MM.1S (cell line): ENCODE results near the gene KIAA0513.
"Not testable (repeated sequence)": the region's sequence is repeated elsewhere in the genome, so short reads cannot be mapped to it uniquely, and the experiment has no call there.

Source experiments
- DNase-seq: peaks from one replicate; pipeline ENCODE4 v3.0.0-alpha.2; 2015
- H2AFZ ChIP-seq: fragments of 300-600 bp; sonication (generic); 2 replicates; pipeline ENCODE4 v1.6.0; 2016; ENCODE audit warnings: antibody characterized with exemption, low read length
- H3F3A ChIP-seq: fragments of 300-600 bp; sonication (generic); 2 replicates; pipeline ENCODE4 v1.6.1; 2016; ENCODE audit warnings: mild to moderate bottlenecking, antibody characterized with exemption, low read length, moderate library complexity, mixed read lengths; ENCODE audit not compliant: insufficient read depth
- H3K27ac ChIP-seq: fragments of 300-600 bp; sonication (generic); 2 replicates; pipeline ENCODE4 v1.5.1; 2016; ENCODE audit warnings: mild to moderate bottlenecking, low read length
- H3K27me3 ChIP-seq: fragments of 300-600 bp; sonication (generic); replicated peaks from 2 replicates; pipeline ENCODE4 v1.6.0; 2016; ENCODE audit warnings: low read length; ENCODE audit not compliant: insufficient read depth
- H3K36me3 ChIP-seq: fragments of 300-600 bp; sonication (generic); replicated peaks from 2 replicates; pipeline ENCODE4 v1.6.1; 2016; ENCODE audit warnings: mild to moderate bottlenecking, low read length, mixed read lengths; ENCODE audit not compliant: insufficient read depth
- H3K4me1 ChIP-seq: fragments of 300-600 bp; sonication (generic); 2 replicates; pipeline ENCODE4 v1.6.1; 2016; ENCODE audit warnings: low read length, mixed read lengths
- H3K4me2 ChIP-seq: fragments of 300-600 bp; sonication (generic); 2 replicates; pipeline ENCODE4 v1.6.0; 2016; ENCODE audit warnings: low read depth, low read length
- H3K4me3 ChIP-seq: fragments of 300-600 bp; sonication (generic); 2 replicates; pipeline ENCODE4 v1.5.1; 2016; ENCODE audit warnings: low read length, mixed read lengths
- H3K79me2 ChIP-seq: fragments of 300-600 bp; sonication (generic); 2 replicates; pipeline ENCODE4 v1.6.1; 2016; ENCODE audit warnings: mixed run types, low read length, mixed read lengths
- H3K9ac ChIP-seq: fragments of 300-600 bp; sonication (generic); 2 replicates; pipeline ENCODE4 v1.6.1; 2016; ENCODE audit warnings: low read length, mixed read lengths
- H3K9me2 ChIP-seq: fragments of 300-600 bp; sonication (generic); replicated peaks from 2 replicates; pipeline ENCODE4 v1.6.1; 2016; ENCODE audit warnings: mild to moderate bottlenecking, low read length, mixed read lengths; ENCODE audit not compliant: insufficient read depth
- H3K9me3 ChIP-seq: fragments of 300-600 bp; sonication (generic); replicated peaks from 2 replicates; pipeline ENCODE4 v1.6.1; 2016; ENCODE audit warnings: mild to moderate bottlenecking, low read length, mixed read lengths; ENCODE audit not compliant: insufficient read depth
- H4K20me1 ChIP-seq: fragments of 300-600 bp; sonication (generic); 2 replicates; pipeline ENCODE4 v1.6.1; 2016; ENCODE audit warnings: mild to moderate bottlenecking, low read length, moderate library complexity, mixed read lengths; ENCODE audit not compliant: insufficient read depth
- EZH2 ChIP-seq: fragments of 300-600 bp; sonication (generic); optimal IDR thresholded peaks from 2 replicates; pipeline ENCODE3; 2017; ENCODE audit warnings: low read depth, mild to moderate bottlenecking, antibody characterized with exemption, low read length, mixed read lengths
- EZH2phosphoT487 ChIP-seq: fragments of 300-600 bp; sonication (generic); IDR thresholded peaks from 2 replicates; pipeline ENCODE4 v1.6.1; 2018; ENCODE audit warnings: antibody characterized with exemption, low read length
- TF ChIP-seq, protein P1 (sequence below): fragments of 300-600 bp; sonication (generic); IDR thresholded peaks from 2 replicates; pipeline ENCODE4 v1.5.1; 2016; ENCODE audit warnings: antibody characterized with exemption, low read length, mixed read lengths

KIAA0513 gene

DNA sequence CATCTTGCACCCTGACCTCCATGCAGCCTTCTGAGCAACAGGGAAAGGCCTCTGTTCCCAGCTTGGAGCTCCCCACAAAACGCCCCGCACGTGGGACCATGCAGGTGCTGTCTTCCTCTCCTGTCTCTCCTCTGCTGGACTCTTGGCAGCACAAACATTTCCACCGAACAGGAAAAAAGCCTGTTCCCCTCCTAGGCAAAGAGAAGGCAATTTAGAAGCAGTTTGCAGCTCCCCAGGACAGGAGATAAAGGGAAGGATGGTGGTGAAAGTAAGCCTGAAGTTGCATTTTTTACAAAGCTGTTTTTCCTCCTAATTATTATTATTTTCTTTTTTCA lies 92.4 kb downstream of the KIAA0513 start:
- H3K4me2 ChIP-seq: no peak overlapping the region

DNA sequence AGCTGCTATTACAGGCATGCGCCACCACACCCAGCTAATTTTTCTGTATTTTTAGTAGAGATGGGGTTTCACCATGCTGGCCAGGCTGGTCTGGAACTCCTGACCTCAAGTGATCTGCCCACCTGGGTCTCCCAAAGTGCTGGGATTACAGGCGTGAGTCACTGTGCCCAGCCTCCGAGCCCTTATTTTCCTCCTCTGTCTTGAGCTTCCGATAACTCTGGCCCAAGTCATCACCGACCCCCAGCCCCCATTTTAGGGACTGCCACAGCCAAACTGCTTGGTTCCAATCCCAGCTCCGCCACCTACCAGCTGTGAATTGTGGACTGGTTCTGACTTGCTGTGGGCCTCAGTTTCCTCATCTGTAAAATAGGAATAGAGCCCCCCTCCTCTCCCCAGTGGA lies 95.8 kb downstream of the KIAA0513 start:
- H4K20me1 ChIP-seq, H3K27ac ChIP-seq, H3K79me2 ChIP-seq, H3K9me2 ChIP-seq, H3K4me2 ChIP-seq, DNase-seq, H3K36me3 ChIP-seq, H3K4me3 ChIP-seq, H3K9ac ChIP-seq, H3K4me1 ChIP-seq, H2AFZ ChIP-seq, H3F3A ChIP-seq, H3K9me3 ChIP-seq: not testable (repeated sequence)
- peaks cover 53% of the 10 kb centered on the region for H3K27me3 ChIP-seq

More for the DNA sequence above, 92.4 kb downstream of the KIAA0513 start:
- Histone ChIP-seq H3K9me2 (no peaks in the 10 kb centered on the region), H3K9ac (no peak overlapping the region), H3K4me1 (no peaks in the 10 kb centered on the region), H3K4me3 (no peak overlapping the region), H3K9me3 (no peaks in the 10 kb centered on the region), H3K36me3 (no peaks in the 10 kb centered on the region), H3F3A (no peaks in the 10 kb centered on the region), H4K20me1 (no peaks in the 10 kb centered on the region), H3K27me3 (peaks cover 32% of the 10 kb centered on the region), H3K27ac (no peak overlapping the region), H3K79me2 (no peaks in the 10 kb centered on the region), H2AFZ (no peak overlapping the region)
- DNase-seq: no peak
- no peak for TF ChIP-seq EZH2
- TF ChIP-seq, protein P1, sequence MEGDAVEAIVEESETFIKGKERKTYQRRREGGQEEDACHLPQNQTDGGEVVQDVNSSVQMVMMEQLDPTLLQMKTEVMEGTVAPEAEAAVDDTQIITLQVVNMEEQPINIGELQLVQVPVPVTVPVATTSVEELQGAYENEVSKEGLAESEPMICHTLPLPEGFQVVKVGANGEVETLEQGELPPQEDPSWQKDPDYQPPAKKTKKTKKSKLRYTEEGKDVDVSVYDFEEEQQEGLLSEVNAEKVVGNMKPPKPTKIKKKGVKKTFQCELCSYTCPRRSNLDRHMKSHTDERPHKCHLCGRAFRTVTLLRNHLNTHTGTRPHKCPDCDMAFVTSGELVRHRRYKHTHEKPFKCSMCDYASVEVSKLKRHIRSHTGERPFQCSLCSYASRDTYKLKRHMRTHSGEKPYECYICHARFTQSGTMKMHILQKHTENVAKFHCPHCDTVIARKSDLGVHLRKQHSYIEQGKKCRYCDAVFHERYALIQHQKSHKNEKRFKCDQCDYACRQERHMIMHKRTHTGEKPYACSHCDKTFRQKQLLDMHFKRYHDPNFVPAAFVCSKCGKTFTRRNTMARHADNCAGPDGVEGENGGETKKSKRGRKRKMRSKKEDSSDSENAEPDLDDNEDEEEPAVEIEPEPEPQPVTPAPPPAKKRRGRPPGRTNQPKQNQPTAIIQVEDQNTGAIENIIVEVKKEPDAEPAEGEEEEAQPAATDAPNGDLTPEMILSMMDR: no peak
- no peak for TF ChIP-seq EZH2phosphoT487

DNA sequence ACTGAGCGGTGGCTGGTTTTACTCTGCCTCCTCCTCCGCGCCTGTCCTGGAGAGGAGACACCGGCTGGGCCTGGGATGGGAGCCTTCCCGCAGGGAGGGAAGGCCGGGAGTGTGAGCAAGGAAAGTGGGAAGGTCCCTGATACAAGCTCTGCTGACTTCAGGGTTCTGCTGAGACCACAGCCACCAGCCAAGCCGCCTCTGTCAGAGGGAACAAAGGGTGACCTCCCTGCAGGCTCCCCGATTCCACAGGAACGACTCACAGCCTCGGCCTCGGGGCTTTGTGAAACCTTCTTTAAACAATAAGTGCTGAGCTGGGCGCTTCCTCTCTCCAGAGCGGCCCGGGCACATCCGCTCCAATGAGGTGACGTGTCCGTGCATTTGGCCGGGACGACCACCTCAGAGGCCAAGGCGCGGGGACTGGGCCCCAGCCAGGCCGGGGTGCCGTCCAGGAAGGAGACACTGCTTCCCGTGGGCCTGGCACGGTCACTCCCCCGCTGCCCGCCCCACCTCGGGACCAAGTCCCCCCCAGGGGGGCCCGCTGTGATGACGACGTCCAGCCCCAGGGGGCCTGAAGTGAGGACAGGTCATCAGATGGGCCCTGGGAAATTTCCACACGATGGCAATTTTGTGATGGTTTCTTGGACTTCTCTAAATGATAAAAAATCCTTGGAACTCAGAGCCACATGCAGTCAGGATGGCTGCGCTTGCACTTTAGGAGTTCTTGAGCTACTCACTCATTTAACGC lies 96.5 kb downstream of the KIAA0513 start:
- Histone ChIP-seq H3K4me1 (no peaks in the 10 kb centered on the region), H3K4me2 (no peak overlapping the region), H2AFZ (no peak overlapping the region), H3F3A (no peaks in the 10 kb centered on the region), H3K36me3 (no peaks in the 10 kb centered on the region), H3K9ac (no peak overlapping the region), H3K79me2 (no peaks in the 10 kb centered on the region), H4K20me1 (no peaks in the 10 kb centered on the region), H3K27me3 (peaks cover 58% of the 10 kb centered on the region), H3K27ac (no peak overlapping the region), H3K9me2 (no peaks in the 10 kb centered on the region), H3K9me3 (no peaks in the 10 kb centered on the region), H3K4me3 (no peak overlapping the region)
- TF ChIP-seq, protein P1: no peak
- TF ChIP-seq EZH2phosphoT487 (no peak), EZH2 (no peak)
- no peak for DNase-seq

DNA sequence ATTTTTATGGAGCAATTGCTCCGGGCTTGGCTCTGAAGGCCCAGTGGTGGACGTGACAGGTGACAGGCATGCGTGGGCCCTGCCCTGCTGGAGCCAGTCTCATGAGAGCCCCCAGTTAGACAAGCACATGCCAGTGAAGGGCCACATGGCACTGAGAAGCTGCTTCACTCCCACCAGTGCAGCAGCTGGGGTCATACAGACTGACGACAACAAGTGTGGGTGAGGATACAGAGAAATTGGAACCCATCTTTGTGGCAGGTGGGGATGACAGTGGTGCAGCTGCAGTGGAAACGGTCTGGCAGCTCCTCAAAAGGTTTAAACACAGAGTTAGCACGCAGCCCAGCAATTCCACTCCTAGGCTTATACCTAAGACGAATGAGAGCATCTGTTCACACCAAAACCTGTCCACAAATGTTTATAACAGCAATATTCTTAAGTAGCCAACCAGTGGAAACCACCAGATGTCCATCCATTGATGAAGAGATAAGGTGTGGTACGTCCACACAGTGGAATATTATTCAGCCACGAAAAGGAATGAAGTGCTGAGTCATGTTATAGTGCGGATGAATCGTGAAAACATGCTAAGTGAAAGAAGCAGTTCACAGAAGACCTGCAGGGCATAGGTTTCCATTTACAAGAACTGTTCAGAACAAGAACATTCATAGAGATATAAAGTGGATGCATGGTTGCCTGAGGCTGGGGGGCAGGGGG lies 97.2 kb downstream of the KIAA0513 start:
- TF ChIP-seq, protein P1: no peak
- TF ChIP-seq EZH2phosphoT487 (no peak), EZH2 (no peak)
- H3K79me2 ChIP-seq: no peaks in the 10 kb centered on the region
- H3K9me3 ChIP-seq: no peaks in the 10 kb centered on the region
- H2AFZ ChIP-seq: no peak overlapping the region
- no peaks in the 10 kb centered on the region for H3F3A ChIP-seq
- H3K36me3 ChIP-seq: no peaks in the 10 kb centered on the region
- no peak overlapping the region for H3K27ac ChIP-seq
- peaks cover 62% of the 10 kb centered on the region for H3K27me3 ChIP-seq
- H3K9ac ChIP-seq: no peak overlapping the region
- no peaks in the 10 kb centered on the region for H4K20me1 ChIP-seq
- H3K4me1 ChIP-seq: no peaks in the 10 kb centered on the region
- H3K9me2 ChIP-seq: no peaks in the 10 kb centered on the region
- H3K4me3 ChIP-seq: no peak overlapping the region
- no peak for DNase-seq
- H3K4me2 ChIP-seq: no peak overlapping the region
